Naive B cell (primary cell): ENCODE data around the gene HIC1. TPM values are rescaled to one million over a fixed set of nuclear protein-coding genes. Genes with fewer than 3 reads are reported as not detected.
A peak's percentile ranks its signal among the peaks of the same experiment; 100 is the strongest.

Experiments used
- ATAC-seq, 2 donors: fragments of 150-1000 bp; cut with Tn5 transposase; 2 replicates each; pipeline ENCODE4 v1.10.0; 2021; ENCODE audit warnings: low read depth in 2 of 2, mild to moderate bottlenecking in 2 of 2, moderate library complexity in 2 of 2
- DNase-seq: peaks from one replicate; pipeline ENCODE4 v3.0.0; 2022
- H3K27ac Mint-ChIP-seq, 6 donors: one replicate each; pipeline ENCODE4 v1.8.0; 2020 to 2022; ENCODE audit warnings: mild to moderate bottlenecking in 6 of 6, mixed read lengths in 6 of 6, moderate library complexity in 5 of 6, inconsistent platforms in 2 of 6
- H3K27me3 Mint-ChIP-seq, 3 donors: one replicate each; pipeline ENCODE4 v1.8.0; 2021 to 2022; ENCODE audit warnings: mixed read lengths in 3 of 3, mild to moderate bottlenecking in 1 of 3
- H3K36me3 Mint-ChIP-seq, 2 donors: one replicate each; pipeline ENCODE4 v1.8.0; 2020 to 2022; ENCODE audit warnings: mixed read lengths in 2 of 2, inconsistent platforms in 1 of 2, mild to moderate bottlenecking in 1 of 2
- H3K4me1 Mint-ChIP-seq, 3 donors: one replicate each; pipeline ENCODE4 v1.8.0; 2020 to 2022; ENCODE audit warnings: mixed read lengths in 3 of 3, inconsistent platforms in 1 of 3, mild to moderate bottlenecking in 1 of 3, moderate library complexity in 1 of 3
- H3K4me3 Mint-ChIP-seq, 8 donors: one replicate each; pipeline ENCODE4 v1.8.0; 2020 to 2022; ENCODE audit warnings: mild to moderate bottlenecking in 8 of 8, mixed read lengths in 8 of 8, moderate library complexity in 8 of 8, inconsistent platforms in 2 of 8
- H3K9me3 Mint-ChIP-seq, 7 donors: one replicate each; pipeline ENCODE4 v1.8.0; 2020 to 2022; ENCODE audit warnings: mixed read lengths in 7 of 7, mild to moderate bottlenecking in 5 of 7, inconsistent platforms in 2 of 7, moderate library complexity in 1 of 7
- polyA plus RNA-seq, 6 donors: library from polyadenylated mRNA; unstranded; fragments of 300-500 nt; fragmentation: Illumina TruSeq; gene quantifications; one replicate each; pipeline ENCODE4 v1.2.3, GENCODE V29; 2021; ENCODE audit warnings: low read depth in 6 of 6

Gene HIC1
- polyA plus RNA-seq, 6 donors from 2014 or later: 0.08 to 0.35 (median 0.23) TPM; not detected in 3

DNA sequence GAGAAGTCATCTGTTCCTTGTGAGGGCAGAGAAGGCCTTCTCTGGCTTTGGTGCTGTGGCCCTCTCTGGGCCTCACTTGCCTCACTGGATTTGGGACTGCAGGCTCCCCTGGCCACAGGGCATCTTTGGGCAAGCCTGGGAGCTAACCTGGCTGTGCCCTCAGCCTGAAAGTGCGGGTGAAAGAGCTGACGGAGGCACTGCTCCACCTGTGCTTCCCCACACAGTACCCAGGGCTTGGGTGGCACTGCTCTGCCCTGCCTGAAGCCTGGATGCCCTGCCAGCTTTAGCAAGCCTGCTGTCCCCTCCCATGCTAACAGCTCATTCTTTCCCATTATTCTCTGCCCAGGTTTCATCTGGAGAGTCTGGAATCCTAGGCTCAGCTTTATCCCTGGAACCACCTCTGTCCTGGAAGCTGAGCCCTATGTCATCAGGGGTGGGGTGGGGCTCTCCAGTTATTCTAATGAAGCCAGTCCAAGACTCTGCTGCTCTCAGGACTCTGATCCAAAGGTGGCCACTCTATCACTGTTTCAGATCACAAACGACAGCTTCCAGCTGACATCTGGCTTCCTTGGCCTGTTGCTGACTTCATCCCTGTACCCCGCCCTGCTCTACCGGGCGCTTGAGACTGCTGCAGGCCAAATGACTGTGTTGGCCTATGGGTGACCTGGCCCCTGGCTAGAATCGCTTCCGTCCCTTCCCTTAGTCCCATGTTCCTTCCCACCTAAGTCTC is 29.3 kb downstream of the HIC1 start:
- DNase-seq (no peak), ATAC-seq (no peak)
- peaks cover 5 to 28% of the 10 kb centered on the region in 2 donors for H3K36me3 Mint-ChIP-seq
- H3K27me3 Mint-ChIP-seq: no peaks in the 10 kb centered on the region
- H3K4me3 Mint-ChIP-seq: no peak overlapping the region
- peak overlapping the region in 3 of 6 donors; percentile 16 to 62 (median 55) for H3K27ac Mint-ChIP-seq
- H3K4me1 Mint-ChIP-seq: peaks cover 46 to 56% (median 52%) of the 10 kb centered on the region in 3 donors
- H3K9me3 Mint-ChIP-seq: no peaks in the 10 kb centered on the region

DNA sequence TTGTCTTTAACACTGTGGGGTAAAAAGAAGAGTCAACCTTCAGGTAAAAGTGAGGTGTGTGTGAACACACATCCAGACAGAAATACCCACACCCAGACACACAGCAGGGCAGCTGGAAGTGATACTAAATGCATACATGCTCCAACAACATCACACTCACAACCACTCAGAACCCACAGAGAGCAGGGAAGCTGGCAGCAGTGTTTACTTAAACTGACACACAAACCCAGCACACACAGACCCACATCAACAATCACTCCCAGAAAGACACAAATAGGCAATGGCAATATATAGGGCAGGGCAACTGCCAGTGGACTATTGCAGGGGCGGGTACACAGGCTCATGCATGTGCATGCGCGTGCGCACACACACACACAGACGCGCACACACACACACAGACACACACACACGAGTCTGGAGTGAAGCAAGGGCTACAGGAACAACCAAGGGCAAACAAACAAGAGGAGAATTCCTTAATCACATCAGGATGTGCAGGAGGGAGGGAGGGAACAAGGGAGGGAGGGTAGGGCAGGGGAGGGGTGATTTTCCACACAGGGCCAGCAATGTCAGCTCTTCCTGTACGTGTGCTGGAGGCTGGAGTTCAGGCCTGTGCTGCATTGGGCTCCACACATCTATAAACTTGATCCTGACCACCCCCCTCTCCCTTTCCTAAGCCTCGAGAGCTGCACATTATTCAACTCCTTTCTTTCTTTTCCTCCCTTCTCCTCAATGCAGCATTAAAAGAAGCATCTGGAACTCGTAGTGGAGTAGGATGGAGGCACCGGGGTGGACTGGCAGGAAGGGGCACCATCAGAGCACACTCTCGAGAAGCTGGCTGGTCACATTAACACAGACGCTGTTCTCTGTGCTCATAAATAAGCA is 30.1 kb downstream of the HIC1 start:
- H3K4me3 Mint-ChIP-seq: peak overlapping the region in 1 of 8 donors; percentile 41
- H3K36me3 Mint-ChIP-seq: peaks cover 5 to 21% of the 10 kb centered on the region in 2 donors

DNA sequence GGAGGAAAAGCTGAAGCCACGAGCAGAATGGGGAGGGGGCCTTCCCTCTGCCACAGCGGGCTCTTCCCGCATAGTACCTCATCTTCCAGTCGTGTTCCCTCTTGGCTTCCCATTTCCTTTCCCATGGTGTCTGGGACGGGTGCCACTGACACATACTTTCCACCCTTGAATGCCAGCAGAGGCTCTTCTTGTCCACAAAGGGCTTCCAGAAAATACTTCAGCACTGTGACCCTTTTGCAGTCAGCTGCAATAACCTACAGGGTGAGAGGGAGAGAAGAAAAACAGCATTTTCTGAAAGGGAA is 30.7 kb downstream of the HIC1 start:
- Mint-ChIP-seq H3K9me3 (no peaks in the 10 kb centered on the region), H3K27me3 (no peaks in the 10 kb centered on the region), H3K4me3 (peak overlapping the region in 2 of 8 donors; percentile 15 to 76), H3K36me3 (peaks cover 5 to 21% of the 10 kb centered on the region in 2 donors), H3K4me1 (peaks cover 57 to 68% (median 66%) of the 10 kb centered on the region in 3 donors), H3K27ac (peak overlapping the region in 4 of 6 donors; percentile 13 to 80 (median 23))
- no peak for ATAC-seq
- no peak for DNase-seq

More for the DNA sequence above, 30.1 kb downstream of the HIC1 start:
- DNase-seq: no peak
- Mint-ChIP-seq H3K27me3 (no peaks in the 10 kb centered on the region), H3K4me1 (peaks cover 53 to 63% (median 61%) of the 10 kb centered on the region in 3 donors), H3K27ac (peak overlapping the region in 3 of 6 donors; percentile 5 to 62 (median 30)), H3K9me3 (no peaks in the 10 kb centered on the region)
- no peak for ATAC-seq

DNA sequence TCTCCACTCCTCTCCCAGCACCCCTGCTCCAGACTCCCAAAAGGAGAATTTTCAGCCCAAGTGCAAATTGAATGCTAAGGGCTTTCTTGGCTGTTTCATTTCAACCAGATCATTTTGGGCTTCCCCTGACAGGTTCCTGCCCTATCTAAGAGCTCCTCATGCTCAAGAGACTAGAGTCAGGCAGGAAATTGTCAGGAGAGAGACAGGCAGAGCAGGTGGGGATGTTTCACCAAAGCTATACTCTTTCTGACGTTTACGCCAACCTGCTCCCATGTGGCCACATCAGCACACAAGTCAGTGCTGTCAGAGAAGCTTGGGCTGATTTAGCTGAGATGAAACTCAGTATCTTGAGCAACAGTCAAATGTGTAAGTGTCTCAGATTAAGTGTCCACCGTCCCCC is 31.4 kb downstream of the HIC1 start:
- H3K9me3 Mint-ChIP-seq: no peaks in the 10 kb centered on the region
- peaks cover 5 to 21% of the 10 kb centered on the region in 2 donors for H3K36me3 Mint-ChIP-seq
- H3K27me3 Mint-ChIP-seq: no peaks in the 10 kb centered on the region
- ATAC-seq: no peak
- peaks cover 60 to 73% (median 68%) of the 10 kb centered on the region in 3 donors for H3K4me1 Mint-ChIP-seq
- DNase-seq: no peak
- no peak overlapping the region for H3K4me3 Mint-ChIP-seq
- peak overlapping the region in 2 of 6 donors; percentile 46 to 90 for H3K27ac Mint-ChIP-seq

DNA sequence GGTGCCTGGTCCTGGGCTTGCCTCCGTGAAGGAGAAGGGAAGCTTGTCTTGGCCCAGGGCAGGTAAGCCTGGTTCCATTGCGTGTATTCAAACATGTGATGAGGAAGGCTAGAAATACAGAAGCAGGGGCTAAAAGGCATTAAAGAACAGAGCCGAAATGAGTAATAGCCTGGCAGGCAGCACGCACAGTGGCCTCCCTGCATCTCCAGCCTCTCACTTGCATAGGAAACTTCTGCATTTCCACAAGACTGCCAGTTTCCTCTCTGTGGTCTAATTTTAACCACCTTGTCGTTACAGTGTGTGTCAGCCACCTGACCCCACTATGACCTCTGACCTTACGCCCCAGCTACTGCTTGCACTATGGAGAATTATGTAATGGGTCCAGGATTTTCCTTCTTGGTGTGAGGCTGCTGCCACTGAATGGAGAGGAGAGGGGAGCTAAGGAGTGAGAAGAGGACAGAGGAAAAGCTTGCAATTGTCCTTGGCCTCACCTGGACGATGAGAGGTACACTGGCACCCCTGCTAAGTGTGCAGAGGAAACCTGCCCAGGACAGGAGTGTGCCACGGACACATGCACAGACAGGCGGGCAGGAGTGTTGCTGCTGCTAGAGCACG is 32.8 kb downstream of the HIC1 start:
- peak overlapping the region; percentile 44 to 88 (median 72) for H3K4me3 Mint-ChIP-seq
- ATAC-seq (peak; percentile 48 to 54), DNase-seq (peak; percentile 59)
- peak overlapping the region; percentile 87 to 98 (median 93) for H3K27ac Mint-ChIP-seq
- H3K36me3 Mint-ChIP-seq: peaks cover 0 to 13% of the 10 kb centered on the region in 2 donors
- H3K27me3 Mint-ChIP-seq: no peaks in the 10 kb centered on the region
- peaks cover 63 to 82% (median 68%) of the 10 kb centered on the region in 3 donors for H3K4me1 Mint-ChIP-seq
- no peaks in the 10 kb centered on the region for H3K9me3 Mint-ChIP-seq

DNA sequence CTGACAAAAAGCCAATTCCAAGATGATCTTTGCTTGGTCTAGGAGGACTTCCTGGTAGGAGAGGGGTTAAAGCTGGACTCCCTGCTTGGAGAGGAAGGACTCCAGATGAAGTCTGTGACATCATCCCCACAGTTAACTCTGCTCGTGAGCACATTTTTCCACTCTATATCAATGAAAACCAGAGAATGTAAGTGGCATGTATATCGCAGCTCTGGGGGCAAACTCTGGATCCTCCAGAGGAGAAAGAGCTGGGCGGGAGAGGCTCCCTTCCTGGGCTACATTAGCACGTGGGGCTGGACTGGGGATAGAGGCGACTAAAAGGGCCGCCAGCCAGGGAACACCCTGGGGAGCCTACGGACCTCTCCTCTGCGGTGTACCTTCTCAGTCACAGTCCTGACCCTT is 34.1 kb downstream of the HIC1 start:
- Mint-ChIP-seq H3K27me3 (no peaks in the 10 kb centered on the region), H3K4me3 (peak overlapping the region; percentile 81 to 95 (median 91)), H3K36me3 (peaks cover 0 to 13% of the 10 kb centered on the region in 2 donors), H3K9me3 (no peaks in the 10 kb centered on the region), H3K27ac (peak overlapping the region; percentile 90 to 98 (median 94)), H3K4me1 (peaks cover 57 to 75% (median 59%) of the 10 kb centered on the region in 3 donors)
- no peak for DNase-seq
- ATAC-seq: peak; percentile 9 to 22

DNA sequence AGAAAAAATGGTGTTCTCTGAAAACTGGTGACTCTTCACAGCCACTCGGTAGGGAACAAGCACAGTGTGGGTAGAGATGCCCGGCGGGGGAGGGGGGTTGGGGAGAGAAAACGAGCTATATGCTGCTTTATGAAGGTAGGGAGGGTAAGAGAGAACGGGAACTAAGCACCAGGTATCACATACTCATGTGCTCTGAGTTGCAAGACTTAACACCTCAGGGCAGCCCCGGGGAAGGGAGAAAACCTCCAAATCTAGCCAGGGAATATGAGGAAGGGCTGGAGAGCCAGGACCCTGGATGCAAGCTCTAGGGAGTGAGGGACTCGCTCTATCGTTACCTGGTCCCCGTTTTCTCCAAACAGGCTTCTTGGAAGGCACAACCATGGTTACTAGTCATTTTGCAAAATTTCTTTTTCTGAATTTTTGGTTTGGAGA is 35.3 kb downstream of the HIC1 start:
- DNase-seq: no peak
- ATAC-seq: peak; percentile 14 to 16

DNA sequence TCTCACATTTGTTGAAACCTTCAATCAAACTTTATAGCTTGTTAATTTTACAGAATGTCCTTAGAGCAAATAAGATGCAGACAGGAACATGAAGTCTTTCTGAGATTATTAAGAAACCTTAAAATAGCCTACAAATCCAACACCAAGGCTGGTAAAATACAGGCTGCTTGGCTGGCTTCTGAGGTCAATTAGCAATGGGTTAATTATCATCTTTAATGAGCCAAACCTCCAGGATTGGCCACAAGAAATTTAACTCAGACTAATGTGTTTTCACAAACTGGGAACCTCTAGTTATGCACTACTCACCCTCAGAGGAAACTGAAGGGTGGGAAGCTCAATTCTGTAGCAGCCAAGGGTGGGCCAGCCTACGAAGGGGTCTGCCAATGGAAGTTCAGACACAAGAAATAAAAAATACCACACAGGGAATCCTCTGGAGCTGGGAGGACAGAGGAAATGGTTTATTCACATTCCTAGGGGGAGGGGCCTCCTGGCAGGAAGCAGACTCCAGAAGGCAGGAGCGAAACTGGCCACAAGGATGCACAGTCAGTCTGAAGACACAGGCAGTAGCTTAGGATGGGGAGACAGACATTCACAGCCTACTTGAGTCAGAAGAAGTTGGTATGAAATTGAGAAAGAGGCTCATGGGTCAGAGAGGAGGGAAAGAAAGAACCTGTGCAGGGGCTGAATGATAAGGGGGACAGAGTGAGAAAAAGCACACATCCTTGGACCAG is 36.1 kb downstream of the HIC1 start:
- peak overlapping the region in 2 of 6 donors; percentile 76 to 79 for H3K27ac Mint-ChIP-seq
- no peaks in the 10 kb centered on the region for H3K36me3 Mint-ChIP-seq
- H3K9me3 Mint-ChIP-seq: no peaks in the 10 kb centered on the region
- H3K4me3 Mint-ChIP-seq: peak overlapping the region in 4 of 8 donors; percentile 3 to 92 (median 66)
- peaks cover 43 to 62% (median 44%) of the 10 kb centered on the region in 3 donors for H3K4me1 Mint-ChIP-seq
- H3K27me3 Mint-ChIP-seq: no peaks in the 10 kb centered on the region
- ATAC-seq: no peak
- DNase-seq: no peak

More for the DNA sequence above, 35.3 kb downstream of the HIC1 start:
- peak overlapping the region; percentile 69 to 95 (median 89) for H3K4me3 Mint-ChIP-seq
- H3K9me3 Mint-ChIP-seq: no peaks in the 10 kb centered on the region
- peaks cover 0 to 4% of the 10 kb centered on the region in 2 donors for H3K36me3 Mint-ChIP-seq
- H3K4me1 Mint-ChIP-seq: peaks cover 47 to 66% (median 49%) of the 10 kb centered on the region in 3 donors
- no peaks in the 10 kb centered on the region for H3K27me3 Mint-ChIP-seq
- H3K27ac Mint-ChIP-seq: peak overlapping the region; percentile 46 to 96 (median 83)

DNA sequence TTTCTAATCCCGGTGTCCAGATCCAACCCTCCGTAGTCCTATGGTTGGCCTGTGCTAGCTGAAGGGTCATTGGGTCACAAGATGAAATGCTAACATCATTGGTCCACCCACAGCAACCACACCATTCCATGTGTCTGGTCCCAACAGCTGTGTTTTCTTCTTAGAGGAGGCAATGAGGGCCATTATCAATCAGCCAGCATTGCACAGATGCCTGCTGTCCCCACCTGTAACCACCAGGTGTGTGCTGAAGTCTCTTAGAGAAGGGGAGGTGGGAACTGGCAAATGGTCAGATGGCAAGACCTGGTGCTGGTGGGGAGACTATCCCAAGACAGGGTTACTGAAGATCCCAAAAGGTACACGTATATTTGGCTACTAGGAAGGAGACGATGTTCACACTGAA is 37.4 kb downstream of the HIC1 start:
- H3K4me1 Mint-ChIP-seq: peaks cover 31 to 49% (median 35%) of the 10 kb centered on the region in 3 donors
- H3K9me3 Mint-ChIP-seq: no peaks in the 10 kb centered on the region
- H3K36me3 Mint-ChIP-seq: no peaks in the 10 kb centered on the region
- H3K4me3 Mint-ChIP-seq: peak overlapping the region in 1 of 8 donors; percentile 7
- ATAC-seq (no peak), DNase-seq (no peak)
- H3K27me3 Mint-ChIP-seq: no peaks in the 10 kb centered on the region
- peak overlapping the region in 2 of 6 donors; percentile 70 to 87 for H3K27ac Mint-ChIP-seq

DNA sequence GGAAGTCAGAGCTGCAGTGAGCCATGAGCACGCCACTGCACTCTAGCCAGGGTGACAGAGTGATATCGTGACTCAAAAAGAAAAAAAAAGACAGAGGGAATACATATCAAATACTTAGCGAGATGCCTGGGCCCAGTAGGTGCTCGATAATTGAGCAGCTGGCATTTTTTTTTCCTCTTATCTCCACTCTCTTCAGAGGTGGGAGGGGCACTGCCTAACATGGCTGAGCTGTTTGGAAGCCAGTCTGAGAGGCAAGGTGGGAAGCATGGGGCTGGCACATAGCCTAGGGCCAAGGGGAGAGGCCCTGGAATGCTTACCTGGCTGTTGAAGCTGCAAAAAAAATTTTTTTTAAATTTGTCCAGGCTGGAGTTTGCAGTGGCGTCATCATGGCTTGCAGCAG is 38.4 kb downstream of the HIC1 start:
- no peaks in the 10 kb centered on the region for H3K36me3 Mint-ChIP-seq
- DNase-seq (no peak), ATAC-seq (no peak)
- H3K27me3 Mint-ChIP-seq: no peaks in the 10 kb centered on the region
- H3K9me3 Mint-ChIP-seq: no peaks in the 10 kb centered on the region
- peak overlapping the region in 1 of 6 donors; percentile 69 for H3K27ac Mint-ChIP-seq
- H3K4me3 Mint-ChIP-seq: no peak overlapping the region
- H3K4me1 Mint-ChIP-seq: peaks cover 20 to 38% (median 25%) of the 10 kb centered on the region in 3 donors

DNA sequence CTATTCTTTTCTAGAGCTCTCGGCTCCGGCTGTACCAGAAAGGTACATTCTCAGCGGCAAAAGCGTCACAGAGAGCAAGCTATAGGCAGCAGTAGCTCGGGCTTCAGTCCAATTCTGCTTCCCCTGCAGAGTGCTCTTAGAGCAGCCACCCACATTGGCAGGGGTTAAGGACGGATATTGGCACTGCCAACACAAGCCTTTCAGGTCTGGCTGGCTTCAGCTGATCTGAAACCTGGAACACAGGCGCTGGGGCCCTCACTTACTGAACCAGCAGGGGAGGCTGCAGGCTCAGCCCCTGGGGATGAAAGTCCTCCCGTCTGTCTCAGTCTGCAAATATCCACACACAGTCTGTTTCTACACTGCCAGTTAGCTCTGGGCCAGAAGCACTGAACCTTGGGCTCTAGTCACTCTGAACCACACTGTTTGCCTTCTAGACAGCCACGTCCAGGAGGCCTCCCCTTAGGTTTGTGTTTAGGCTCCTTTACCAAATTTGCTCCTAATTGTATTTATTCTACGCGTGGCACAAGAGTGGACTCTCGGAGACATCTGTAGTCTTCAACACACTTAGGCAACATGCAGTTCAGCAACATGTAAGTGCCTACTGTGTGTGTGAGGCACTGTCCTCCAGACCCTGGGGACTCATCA is 40.1 kb downstream of the HIC1 start:
- Mint-ChIP-seq H3K9me3 (no peaks in the 10 kb centered on the region), H3K4me1 (peaks cover 5 to 21% (median 11%) of the 10 kb centered on the region in 3 donors), H3K4me3 (peak overlapping the region in 1 of 8 donors; percentile 26), H3K27me3 (no peaks in the 10 kb centered on the region), H3K36me3 (no peaks in the 10 kb centered on the region), H3K27ac (no peak overlapping the region)
- DNase-seq (no peak), ATAC-seq (no peak)

DNA sequence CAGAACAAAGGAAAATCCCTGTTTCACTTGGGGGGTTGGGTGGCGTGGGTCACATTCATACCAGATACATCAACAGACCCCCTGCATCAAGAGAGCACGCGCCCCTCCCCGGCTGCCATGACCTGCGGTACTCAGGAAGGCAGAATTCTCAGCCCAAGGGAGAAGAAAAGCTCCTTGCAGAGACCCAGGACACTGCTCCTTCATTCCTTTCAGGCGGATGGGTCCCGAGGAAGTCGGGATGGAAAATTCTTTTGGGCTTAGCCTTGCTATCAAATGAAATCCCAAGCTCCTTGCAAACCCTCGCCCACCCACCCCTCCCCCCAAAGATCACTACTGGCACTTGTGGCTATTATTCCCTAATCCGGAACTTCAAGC is 40.6 kb downstream of the HIC1 start:
- DNase-seq (no peak), ATAC-seq (no peak)
- H3K9me3 Mint-ChIP-seq: no peaks in the 10 kb centered on the region
- H3K4me1 Mint-ChIP-seq: peaks cover 0 to 16% (median 7%) of the 10 kb centered on the region in 3 donors
- H3K36me3 Mint-ChIP-seq: no peaks in the 10 kb centered on the region
- H3K27me3 Mint-ChIP-seq: no peaks in the 10 kb centered on the region
- H3K4me3 Mint-ChIP-seq: peak overlapping the region in 1 of 8 donors; percentile 26
- no peak overlapping the region for H3K27ac Mint-ChIP-seq
